SK-N-SH (cell line): ENCODE data around the gene BABAM2. TPM values are rescaled to one million over a fixed set of nuclear protein-coding genes. Genes with fewer than 3 reads are reported as not detected.

ENCODE experiments used
- CTCF ChIA-PET: fragments of 300-600, 350-600 bp; formaldehyde crosslinking; extraction: SDS; loops from one replicate; lab custom pipeline; 2021; lab: Yijun Ruan, JAX
- POLR2A ChIA-PET: fragments of 350-600 bp; sonication (Branson Sonifier 250); formaldehyde crosslinking; extraction: SDS; loops from one replicate; lab custom pipeline; 2020; ENCODE audit warnings: antibody characterized with exemption, inconsistent platforms; lab: Yijun Ruan, JAX
- DNase-seq: peaks from one replicate; pipeline ENCODE4 v3.0.0; 2012
- H2AFZ ChIP-seq: fragments of 200-600 bp; sonication (generic); 2 replicates; pipeline ENCODE4 v1.8.1; 2016; ENCODE audit warnings: antibody characterized with exemption, mild to moderate bottlenecking, low read depth
- H3F3A ChIP-seq: fragments of 200-600 bp; sonication (generic); replicated peaks from 2 replicates; pipeline ENCODE3; 2016; ENCODE audit warnings: antibody characterized with exemption, mild to moderate bottlenecking; ENCODE audit not compliant: insufficient read depth
- H3K27ac ChIP-seq, 2 experiments: fragments of 200-500 bp in 1 of 2; fragments of 200-600 bp in 1 of 2; sonication (Bioruptor generic) in 1 of 2; sonication (generic), shearing (Covaris generic) in 1 of 2; 2 replicates each; pipeline versions ENCODE4 v1.5.1 to v1.6.1; 2014 to 2016; ENCODE audit warnings: low read depth in 2 of 2, inconsistent platforms in 1 of 2, low read length in 1 of 2, mild to moderate bottlenecking in 1 of 2, mixed read lengths in 1 of 2
- H3K27me3 ChIP-seq: fragments of 200-600 bp; sonication (generic), shearing (Covaris generic); 2 replicates; pipeline ENCODE4 v1.6.1; 2016; ENCODE audit warnings: mixed run types; ENCODE audit not compliant: insufficient read depth
- H3K36me3 ChIP-seq, 2 experiments: fragments of 200-500 bp in 1 of 2; fragments of 200-600 bp in 1 of 2; sonication (Bioruptor generic) in 1 of 2; sonication (generic) in 1 of 2; replicated peaks in 1 of 2; 2 replicates each; pipeline versions ENCODE3 to v1.5.1; 2014 to 2016; ENCODE audit warnings: low read length in 1 of 2, mild to moderate bottlenecking in 1 of 2; ENCODE audit not compliant: insufficient read depth in 2 of 2, control insufficient read depth in 1 of 2
- H3K4me1 ChIP-seq, 2 experiments: fragments of 200-500 bp in 1 of 2; fragments of 200-600 bp in 1 of 2; sonication (Bioruptor generic) in 1 of 2; sonication (generic), shearing (Covaris generic) in 1 of 2; 2 replicates each; pipeline versions ENCODE4 v1.5.1 to v1.6.1; 2014 to 2016; ENCODE audit warnings: low read depth in 1 of 2, low read length in 1 of 2, mixed run types in 1 of 2; ENCODE audit not compliant: insufficient read depth in 2 of 2, control insufficient read depth in 1 of 2
- H3K4me2 ChIP-seq: fragments of 200-600 bp; sonication (generic), shearing (Covaris generic); 2 replicates; pipeline ENCODE4 v1.6.1; 2017; ENCODE audit warnings: mixed run types
- H3K4me3 ChIP-seq, 2 experiments: fragments of 200-500 bp in 1 of 2; fragments of 200-600 bp in 1 of 2; sonication (Bioruptor generic) in 1 of 2; sonication (generic), shearing (Covaris generic) in 1 of 2; 2 replicates each; pipeline versions ENCODE4 v1.5.1 to v1.8.1; 2014 to 2016; ENCODE audit warnings: low read depth in 2 of 2, inconsistent platforms in 1 of 2, low read length in 1 of 2, mild to moderate bottlenecking in 1 of 2, mixed read lengths in 1 of 2, moderate library complexity in 1 of 2
- H3K79me2 ChIP-seq: fragments of 200-600 bp; sonication (generic); 2 replicates; pipeline ENCODE4 v1.8.1; 2017; ENCODE audit warnings: mild to moderate bottlenecking; ENCODE audit not compliant: insufficient read depth
- H3K9ac ChIP-seq: fragments of 200-600 bp; sonication (generic); 2 replicates; pipeline ENCODE4 v1.6.1; 2017; ENCODE audit warnings: mixed run types
- H3K9me2 ChIP-seq: fragments of 200-600 bp; sonication (generic); 2 replicates; pipeline ENCODE4 v1.6.1; 2017; ENCODE audit warnings: mixed run types
- H3K9me3 ChIP-seq: fragments of 200-600 bp; sonication (generic); 2 replicates; pipeline ENCODE4 v1.6.1; 2017; ENCODE audit warnings: mixed run types, mild to moderate bottlenecking, moderate library complexity
- H4K20me1 ChIP-seq: fragments of 200-600 bp; sonication (generic); 2 replicates; pipeline ENCODE4 v1.6.1; 2017; ENCODE audit warnings: mild to moderate bottlenecking, mixed run types; ENCODE audit not compliant: insufficient read depth
- FOSL2 ChIP-seq: IDR thresholded peaks from 2 replicates; pipeline ENCODE4 v1.4.0; 2012; ENCODE audit warnings: low read depth, mild to moderate bottlenecking, moderate library complexity, borderline replicate concordance
- FOXJ3 ChIP-seq: sonication (generic); formaldehyde crosslinking; IDR thresholded peaks from 2 replicates; pipeline ENCODE4 v1.5.1; 2020; ENCODE audit warnings: mild to moderate bottlenecking, missing genetic modification reagents
- GABPA ChIP-seq: IDR thresholded peaks from 2 replicates; pipeline ENCODE4 v1.4.0; 2012; ENCODE audit warnings: low read depth, mild to moderate bottlenecking
- MAX ChIP-seq: IDR thresholded peaks from 2 replicates; pipeline ENCODE4 v1.4.0; 2012; ENCODE audit warnings: low read depth
- PBX3 ChIP-seq: IDR thresholded peaks from 2 replicates; pipeline ENCODE4; 2012
- POLR2AphosphoS5 ChIP-seq: IDR thresholded peaks from 2 replicates; pipeline ENCODE4 v1.6.1; 2012; ENCODE audit warnings: low read depth, low read length
- RAD21 ChIP-seq: IDR thresholded peaks from 2 replicates; pipeline ENCODE4 v1.6.1; 2012; ENCODE audit warnings: mild to moderate bottlenecking, low read length
- RCOR1 ChIP-seq: fragments of 150-350 bp; IDR thresholded peaks from 2 replicates; pipeline ENCODE4 v1.6.1; 2017; ENCODE audit warnings: antibody characterized with exemption, low read length
- REST ChIP-seq: IDR thresholded peaks from 2 replicates; pipeline ENCODE4 v1.6.1; 2012; ENCODE audit warnings: mild to moderate bottlenecking, low read depth, low read length, moderate library complexity
- TEAD4 ChIP-seq: IDR thresholded peaks from 2 replicates; pipeline ENCODE4 v1.4.0; 2012; ENCODE audit warnings: mild to moderate bottlenecking, borderline replicate concordance; ENCODE audit not compliant: insufficient read depth
- WGBS: methylation state at CpG from one replicate; pipeline ENCODE4 v1.1.6; 2017; ENCODE audit warnings: low lambda C conversion rate; 5-methylcytosine and 5-hydroxymethylcytosine counted together
- polyA plus RNA-seq, 3 experiments: library from polyadenylated mRNA; depleted of rRNA; stranded (reverse); fragments of >200 nt; gene quantifications; 2 replicates each; pipeline ENCODE4 v1.2.3, GENCODE V29; 2012

BABAM2 gene
- polyA plus RNA-seq, 1 of the 3 experiments (the other 2 are of a cell fraction) = 34.0 TPM

GRCh38 chr2:27888790-27889189 is 1.7 kb upstream of the BABAM2 start (continued):
- TF ChIP-seq PBX3 = peak; percentile 19; the same call in 1 of the 2 replicates
- TF ChIP-seq GABPA = no peak
- no peak for TF ChIP-seq MAX
- TF ChIP-seq FOSL2 = peak; percentile 6; the same call in 1 of the 2 replicates
- 0 out of 2 replicates have a peak, but pooled peaks have one; percentile 10 for TF ChIP-seq TEAD4
- no peak for TF ChIP-seq FOXJ3 (CRISPR knock-in tag)
- no peak for TF ChIP-seq REST
- peak; percentile 57; the same call in 1 of the 2 replicates for TF ChIP-seq POLR2AphosphoS5
- no peak for TF ChIP-seq RCOR1

GRCh38 chr2:27889774-27890145 is 769 bp upstream of the BABAM2 start:
- POLR2A ChIA-PET = interaction anchor here (0.9 to 2.0 kb wide), 3 partner anchors 117 to 503 kb away, joined by 3 to 13 read pairs (median 4); partner anchors contain the start of gene FOSL2
- peaks cover 35% of the 10 kb centered on the region for H3F3A ChIP-seq
- H3K4me3 ChIP-seq = peak overlapping the region; percentile 78 to 100
- peak overlapping the region; percentile 93 for H3K4me2 ChIP-seq
- TF ChIP-seq MAX (0 out of 2 replicates have a peak, but pooled peaks have one; percentile 1), RAD21 (peak; percentile 3; the same call in 1 of the 2 replicates), RCOR1 (no peak)
- H3K9me3 ChIP-seq = no peaks in the 10 kb centered on the region
- 40% methylated on average over 10 of the region's 10 CpGs for WGBS
- peak overlapping the region; percentile 82 for H3K9ac ChIP-seq
- peaks cover 13 to 19% of the 10 kb centered on the region in 2 experiments; a peak in 3 of 4 replicates for H3K4me1 ChIP-seq
- no peaks in the 10 kb centered on the region for H3K27me3 ChIP-seq
- H3K36me3 ChIP-seq = peaks cover 0 to 3% of the 10 kb centered on the region in 2 experiments
- H4K20me1 ChIP-seq = no peaks in the 10 kb centered on the region
- no peaks in the 10 kb centered on the region for H3K9me2 ChIP-seq
- CTCF ChIA-PET = interaction anchor here (0.8 to 2.1 kb wide), 9 partner anchors 19 to 705 kb away, joined by 3 to 6 read pairs (median 3); no protein-coding TSS in a partner anchor
- peaks cover 22% of the 10 kb centered on the region for H3K79me2 ChIP-seq
- peak overlapping the region; percentile 80 for H2AFZ ChIP-seq
- peak overlapping the region; percentile 93 to 97 for H3K27ac ChIP-seq
- no peak for DNase-seq
